GM15510 (cell line): ENCODE results near the gene LIPJ.

ENCODE experiments used
- POLR2A ChIP-seq: IDR thresholded peaks from 3 replicates; pipeline ENCODE4 v1.6.1; 2011; ENCODE audit warnings: borderline replicate concordance; ENCODE audit not compliant: insufficient read length; ENCODE audit errors: extremely low read depth

Gene LIPJ

GRCh38 chr10:88586462-88586861, at the start of gene LIPJ:
Gene LIPJ, plus strand, starts transcription at chr10:88586762. Its CDS starts 3,926 bp downstream, at chr10:88590688.
- no peak for TF ChIP-seq POLR2A

- no peak for TF ChIP-seq POLR2A
Measured at GRCh38 chr10:88537322-88537721, 49.2 kb upstream of the LIPJ start.

- TF ChIP-seq POLR2A = no peak
Measured at GRCh38 chr10:88538048-88538447, 48.5 kb upstream of the LIPJ start.

- TF ChIP-seq POLR2A = no peak
Measured at GRCh38 chr10:88540351-88540750, 46.2 kb upstream of the LIPJ start.

GRCh38 chr10:88541116-88541626, 45.4 kb upstream of the LIPJ start:
- no peak for TF ChIP-seq POLR2A

GRCh38 chr10:88542522-88542921, 44.0 kb upstream of the LIPJ start:
- no peak for TF ChIP-seq POLR2A

GRCh38 chr10:88544140-88544870, 42.3 kb upstream of the LIPJ start:
- no peak for TF ChIP-seq POLR2A

- no peak for TF ChIP-seq POLR2A
Measured at GRCh38 chr10:88545359-88545758, 41.2 kb upstream of the LIPJ start.

GRCh38 chr10:88546497-88546896, 40.1 kb upstream of the LIPJ start:
- TF ChIP-seq POLR2A = no peak

GRCh38 chr10:88551246-88551645, 35.3 kb upstream of the LIPJ start:
- no peak for TF ChIP-seq POLR2A

- TF ChIP-seq POLR2A = no peak
Measured at GRCh38 chr10:88553116-88553752, 33.3 kb upstream of the LIPJ start.

GRCh38 chr10:88555190-88555908, 31.2 kb upstream of the LIPJ start:
- no peak for TF ChIP-seq POLR2A

GRCh38 chr10:88557256-88557655, 29.3 kb upstream of the LIPJ start:
- no peak for TF ChIP-seq POLR2A

- TF ChIP-seq POLR2A = no peak
Measured at GRCh38 chr10:88557658-88558057, 28.9 kb upstream of the LIPJ start.

GRCh38 chr10:88562152-88562551, 24.4 kb upstream of the LIPJ start:
- TF ChIP-seq POLR2A = no peak

GRCh38 chr10:88565072-88565471, 21.5 kb upstream of the LIPJ start:
- no peak for TF ChIP-seq POLR2A

- no peak for TF ChIP-seq POLR2A
Measured at GRCh38 chr10:88582411-88582805, 4.2 kb upstream of the LIPJ start.
